Neural cell (in vitro differentiated cells): ENCODE measurements around the gene AARSD1.

Experiments
- CTCF ChIP-seq: fragments of 450-650 bp; IDR thresholded peaks from 2 replicates; pipeline ENCODE4 v1.5.1; 2014; ENCODE audit warnings: antibody characterized with exemption, mild to moderate bottlenecking, moderate library complexity; ENCODE audit not compliant: poor library complexity, severe bottlenecking
- EP300 ChIP-seq: fragments of 450-650 bp; conservative IDR thresholded peaks from 2 replicates; pipeline ENCODE4 v1.6.1; 2014; ENCODE audit warnings: antibody characterized with exemption, mild to moderate bottlenecking, moderate library complexity; ENCODE audit not compliant: poor library complexity, severe bottlenecking
- EZH2 ChIP-seq: fragments of 200-600, 300-800 bp; shearing (Covaris generic), sonication (generic); IDR thresholded peaks from 2 replicates; pipeline ENCODE4 v1.6.1; 2014; ENCODE audit warnings: antibody characterized with exemption, low read length, borderline replicate concordance, mild to moderate bottlenecking; ENCODE audit not compliant: insufficient read depth, poor library complexity, severe bottlenecking
- POLR2AphosphoS5 ChIP-seq: IDR thresholded peaks from 2 replicates; pipeline ENCODE4 v1.6.1; 2012
- REST ChIP-seq: IDR thresholded peaks from 2 replicates; pipeline ENCODE4 v1.6.1; 2012; ENCODE audit warnings: borderline replicate concordance
- SMC3 ChIP-seq: fragments of 450-650 bp; conservative IDR thresholded peaks from 2 replicates; pipeline ENCODE4 v1.6.1; 2014; ENCODE audit warnings: antibody characterized with exemption, mild to moderate bottlenecking, moderate library complexity; ENCODE audit not compliant: poor library complexity
- TAF1 ChIP-seq: IDR thresholded peaks from 2 replicates; pipeline ENCODE4 v1.6.1; 2012; ENCODE audit warnings: low read depth

- TF ChIP-seq CTCF: no peak
- TF ChIP-seq POLR2AphosphoS5: no peak
- TF ChIP-seq SMC3: no peak
- no peak for TF ChIP-seq REST
- no peak for TF ChIP-seq TAF1
- no peak for TF ChIP-seq EP300
- TF ChIP-seq EZH2: no peak
Observed at GRCh38 chr17:42906772-42907446, 57.3 kb downstream of the AARSD1 start.
